Loucy (cell line): ENCODE measurements around the gene GALT.

Source experiments
- H2AFZ ChIP-seq: fragments of 200-600 bp; sonication (generic); 2 replicates; pipeline ENCODE4 v1.6.0; 2016; ENCODE audit warnings: antibody characterized with exemption, mild to moderate bottlenecking, low read length, moderate library complexity
- H3F3A ChIP-seq: fragments of 200-600 bp; 2 replicates; pipeline ENCODE4 v1.6.0; 2016; ENCODE audit warnings: antibody characterized with exemption, low read depth, mild to moderate bottlenecking
- H3K27me3 ChIP-seq: fragments of 200-600 bp; sonication (generic); 2 replicates; pipeline ENCODE4 v1.6.1; 2014; ENCODE audit warnings: low read length, mild to moderate bottlenecking; ENCODE audit not compliant: insufficient read depth, poor library complexity, severe bottlenecking
- H3K36me3 ChIP-seq: fragments of 200-600 bp; sonication (generic); 2 replicates; pipeline ENCODE4 v1.6.1; 2016; ENCODE audit warnings: low read length; ENCODE audit not compliant: insufficient read depth
- H3K4me1 ChIP-seq: fragments of 200-600 bp; sonication (generic); 2 replicates; pipeline ENCODE4 v1.5.1; 2014; ENCODE audit warnings: low read length, mild to moderate bottlenecking; ENCODE audit not compliant: insufficient read depth, poor library complexity, severe bottlenecking
- H3K4me2 ChIP-seq: fragments of 200-600 bp; sonication (generic); 2 replicates; pipeline ENCODE4 v1.6.0; 2014; ENCODE audit warnings: antibody characterized with exemption, low read length, low read depth, mild to moderate bottlenecking; ENCODE audit not compliant: poor library complexity, severe bottlenecking
- H3K4me3 ChIP-seq: fragments of 200-600 bp; sonication (generic); 2 replicates; pipeline ENCODE4 v1.5.1; 2014; ENCODE audit warnings: low read length, mild to moderate bottlenecking, mixed read lengths; ENCODE audit not compliant: poor library complexity, severe bottlenecking
- H3K79me2 ChIP-seq: fragments of 200-600 bp; sonication (generic); 2 replicates; pipeline ENCODE4 v1.6.1; 2014; ENCODE audit warnings: low read length; ENCODE audit not compliant: insufficient read depth
- H3K9ac ChIP-seq: fragments of 200-600 bp; sonication (generic); 2 replicates; pipeline ENCODE4 v1.6.0; 2014; ENCODE audit warnings: mild to moderate bottlenecking, low read depth, low read length, moderate library complexity; ENCODE audit not compliant: poor library complexity, severe bottlenecking
- H3K9me2 ChIP-seq: fragments of 200-600 bp; sonication (generic); replicated peaks from 2 replicates; pipeline ENCODE4 v1.6.1; 2016; ENCODE audit warnings: low read depth, low read length, mixed read lengths
- H3K9me3 ChIP-seq: fragments of 200-600 bp; sonication (generic); 2 replicates; pipeline ENCODE4 v1.6.1; 2014; ENCODE audit warnings: mild to moderate bottlenecking, antibody characterized with exemption, low read length, low read depth; ENCODE audit not compliant: insufficient read depth
- H4K20me1 ChIP-seq: fragments of 200-600 bp; sonication (generic); 2 replicates; pipeline ENCODE4 v1.6.0; 2014; ENCODE audit warnings: antibody characterized with exemption, low read length, mild to moderate bottlenecking; ENCODE audit not compliant: insufficient read depth, poor library complexity, severe bottlenecking
- EZH2phosphoT487 ChIP-seq: fragments of 200-600 bp; IDR thresholded peaks from 2 replicates; pipeline ENCODE4 v1.6.1; 2018; ENCODE audit warnings: antibody characterized with exemption, mild to moderate bottlenecking, moderate library complexity, borderline replicate concordance
- TF ChIP-seq, protein P1 (sequence below): fragments of 200-600 bp; sonication (generic); conservative IDR thresholded peaks from 2 replicates; pipeline ENCODE4 v1.5.1; 2014; ENCODE audit warnings: mild to moderate bottlenecking, antibody characterized with exemption, low read length

GALT gene

GRCh38 chr9:34650816-34651215 lies 4.3 kb downstream of the GALT start:
- Histone ChIP-seq H3K79me2 (peaks cover 24% of the 10 kb centered on the region), H3K9me2 (no peaks in the 10 kb centered on the region), H4K20me1 (peaks cover 16% of the 10 kb centered on the region), H2AFZ (no peak overlapping the region), H3K9ac (no peak overlapping the region), H3K4me3 (no peak overlapping the region), H3K36me3 (peaks cover 10% of the 10 kb centered on the region; the same call in 1 of the 2 replicates), H3F3A (no peaks in the 10 kb centered on the region), H3K9me3 (no peaks in the 10 kb centered on the region), H3K4me1 (peaks cover 23% of the 10 kb centered on the region), H3K4me2 (no peak overlapping the region), H3K27me3 (no peaks in the 10 kb centered on the region)
- TF ChIP-seq EZH2phosphoT487: no peak
- TF ChIP-seq, protein P1, sequence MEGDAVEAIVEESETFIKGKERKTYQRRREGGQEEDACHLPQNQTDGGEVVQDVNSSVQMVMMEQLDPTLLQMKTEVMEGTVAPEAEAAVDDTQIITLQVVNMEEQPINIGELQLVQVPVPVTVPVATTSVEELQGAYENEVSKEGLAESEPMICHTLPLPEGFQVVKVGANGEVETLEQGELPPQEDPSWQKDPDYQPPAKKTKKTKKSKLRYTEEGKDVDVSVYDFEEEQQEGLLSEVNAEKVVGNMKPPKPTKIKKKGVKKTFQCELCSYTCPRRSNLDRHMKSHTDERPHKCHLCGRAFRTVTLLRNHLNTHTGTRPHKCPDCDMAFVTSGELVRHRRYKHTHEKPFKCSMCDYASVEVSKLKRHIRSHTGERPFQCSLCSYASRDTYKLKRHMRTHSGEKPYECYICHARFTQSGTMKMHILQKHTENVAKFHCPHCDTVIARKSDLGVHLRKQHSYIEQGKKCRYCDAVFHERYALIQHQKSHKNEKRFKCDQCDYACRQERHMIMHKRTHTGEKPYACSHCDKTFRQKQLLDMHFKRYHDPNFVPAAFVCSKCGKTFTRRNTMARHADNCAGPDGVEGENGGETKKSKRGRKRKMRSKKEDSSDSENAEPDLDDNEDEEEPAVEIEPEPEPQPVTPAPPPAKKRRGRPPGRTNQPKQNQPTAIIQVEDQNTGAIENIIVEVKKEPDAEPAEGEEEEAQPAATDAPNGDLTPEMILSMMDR: no peak

GRCh38 chr9:34651321-34651720 lies 4.8 kb downstream of the GALT start:
- no peak overlapping the region for H3K9ac ChIP-seq
- no peak overlapping the region for H3K4me2 ChIP-seq

DNA sequence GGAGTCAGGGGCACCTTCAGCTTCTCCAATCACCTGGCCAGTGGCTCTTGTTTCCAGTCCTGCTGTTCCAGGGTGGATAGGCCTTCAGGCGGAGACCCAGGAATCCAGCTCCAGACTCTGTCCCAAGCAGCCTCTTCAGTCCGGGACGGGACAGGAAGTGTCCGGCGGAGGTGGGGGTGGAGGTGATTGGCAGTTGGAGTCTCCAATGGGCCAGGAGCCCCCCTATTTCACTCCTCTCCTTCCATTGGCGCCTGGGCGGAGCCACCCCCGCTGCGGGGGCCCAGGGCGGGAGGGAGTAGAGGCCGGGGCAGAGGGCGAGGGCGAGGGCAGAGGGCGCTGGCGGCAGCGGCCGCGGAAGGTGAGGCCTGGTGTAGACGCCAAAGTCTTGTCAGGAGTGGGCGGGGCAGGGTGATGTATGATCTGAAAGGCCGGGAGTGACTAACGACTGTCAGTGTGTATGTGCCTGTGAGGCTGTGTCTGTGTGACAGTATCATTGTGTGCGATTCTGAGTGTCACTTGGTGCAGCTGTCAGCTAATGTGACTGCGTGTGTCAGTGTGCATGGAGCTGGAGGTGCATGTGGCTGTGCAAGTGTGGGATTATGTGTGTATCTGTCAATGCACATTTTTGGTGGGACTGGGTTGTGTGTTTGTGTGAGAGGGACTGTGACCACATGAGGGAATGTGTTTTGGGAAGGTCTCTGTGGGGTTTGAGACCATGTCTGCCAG lies 5.6 kb downstream of the GALT start, which contains the start of gene IL11RA:
TSS of gene IL11RA (plus strand) at position 310 of the 726 bp plus-strand sequence. CDS start 3,033 bp downstream, outside the sequence.
- H3K9ac ChIP-seq: no peak within 1 kb of the TSS
- TF ChIP-seq EZH2phosphoT487: no peak
- TF ChIP-seq, protein P1: no peak
- H3K4me2 ChIP-seq: no peak within 1 kb of the TSS

More at GRCh38 chr9:34651321-34651720, 4.8 kb downstream of the GALT start:
- TF ChIP-seq, protein P1: no peak
- no peak for TF ChIP-seq EZH2phosphoT487
- peaks cover 24% of the 10 kb centered on the region for H3K79me2 ChIP-seq
- no peaks in the 10 kb centered on the region for H3F3A ChIP-seq
- H3K4me3 ChIP-seq: no peak overlapping the region
- H3K9me3 ChIP-seq: no peaks in the 10 kb centered on the region
- H3K27me3 ChIP-seq: no peaks in the 10 kb centered on the region
- no peak overlapping the region for H2AFZ ChIP-seq
- H4K20me1 ChIP-seq: peaks cover 16% of the 10 kb centered on the region
- peaks cover 10% of the 10 kb centered on the region; the same call in 1 of the 2 replicates for H3K36me3 ChIP-seq
- no peaks in the 10 kb centered on the region for H3K9me2 ChIP-seq
- peaks cover 18% of the 10 kb centered on the region for H3K4me1 ChIP-seq

More for the DNA sequence above, 5.6 kb downstream of the GALT start, which contains the start of gene IL11RA:
- Histone ChIP-seq H3K4me3 (no peak within 1 kb of the TSS), H3K36me3 (peaks cover 10% of the 10 kb centered on the region; the same call in 1 of the 2 replicates), H3F3A (no peaks in the 10 kb centered on the region), H3K9me3 (no peaks in the 10 kb centered on the region), H2AFZ (no peak within 1 kb of the TSS), H3K79me2 (peaks cover 24% of the 10 kb centered on the region), H3K9me2 (no peaks in the 10 kb centered on the region), H3K4me1 (peaks cover 18% of the 10 kb centered on the region), H3K27me3 (no peaks in the 10 kb centered on the region), H4K20me1 (peaks cover 16% of the 10 kb centered on the region)
